ENCODE data around the gene EIF6. TPM values are rescaled to one million over a fixed set of nuclear protein-coding genes. Genes with fewer than 3 reads are reported as not detected.

The EIF6 gene
- total RNA-seq, 2 donors from 2014 or later: 127 to 132 TPM

DNA sequence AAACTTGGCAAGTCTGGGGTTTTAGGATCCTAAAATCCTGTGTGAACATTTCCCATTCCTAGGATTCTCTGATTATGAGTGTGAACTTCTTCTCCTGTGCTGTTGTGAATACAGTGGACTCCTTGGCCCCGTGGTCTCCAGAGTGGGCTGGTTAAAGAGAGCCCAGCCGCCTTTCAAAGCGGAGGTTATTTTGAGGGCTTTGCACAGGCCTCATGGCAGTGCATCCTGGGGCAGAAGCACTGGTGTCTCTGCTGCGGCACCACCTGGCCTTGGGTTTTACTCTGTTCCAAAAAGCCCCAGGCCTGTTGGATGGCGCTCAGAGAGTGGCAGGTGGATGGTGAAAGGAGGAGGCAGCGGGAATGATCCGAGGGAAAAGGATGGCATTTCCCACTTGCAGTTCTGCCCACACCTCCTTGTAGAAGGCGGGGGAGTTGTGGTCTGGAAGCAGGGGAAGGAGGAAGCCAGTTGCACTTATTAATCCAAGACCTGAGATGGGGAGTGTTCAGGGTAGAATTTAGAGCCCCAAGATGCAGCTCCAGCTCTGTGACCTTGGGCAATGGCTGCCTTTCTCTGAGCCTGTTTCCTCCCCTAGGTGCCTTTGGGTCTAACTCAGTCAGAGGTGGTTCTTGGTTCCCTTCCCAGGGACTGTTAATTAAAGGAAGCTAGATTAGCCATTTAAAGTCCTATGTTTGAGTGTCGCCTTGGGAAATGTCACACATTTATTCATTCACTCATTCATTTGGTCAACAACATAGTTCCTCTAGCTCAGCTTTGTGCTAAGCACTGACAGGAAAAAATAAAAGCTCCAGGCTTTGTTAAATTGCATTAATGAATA is 35.7 kb downstream of the EIF6 start:
- Mint-ChIP-seq H3K4me1 (peaks cover 23% of the 10 kb centered on the region), H3K4me3 (no peak overlapping the region), H3K27me3 (ENCODE audit: insufficient read depth) (no peaks in the 10 kb centered on the region), H3K9me3 (peaks cover 42% of the 10 kb centered on the region), H3K27ac (peak overlapping the region; percentile 6), H3K36me3 (ENCODE audit: low read depth) (no peaks in the 10 kb centered on the region)
- TF ChIP-seq, protein P1, sequence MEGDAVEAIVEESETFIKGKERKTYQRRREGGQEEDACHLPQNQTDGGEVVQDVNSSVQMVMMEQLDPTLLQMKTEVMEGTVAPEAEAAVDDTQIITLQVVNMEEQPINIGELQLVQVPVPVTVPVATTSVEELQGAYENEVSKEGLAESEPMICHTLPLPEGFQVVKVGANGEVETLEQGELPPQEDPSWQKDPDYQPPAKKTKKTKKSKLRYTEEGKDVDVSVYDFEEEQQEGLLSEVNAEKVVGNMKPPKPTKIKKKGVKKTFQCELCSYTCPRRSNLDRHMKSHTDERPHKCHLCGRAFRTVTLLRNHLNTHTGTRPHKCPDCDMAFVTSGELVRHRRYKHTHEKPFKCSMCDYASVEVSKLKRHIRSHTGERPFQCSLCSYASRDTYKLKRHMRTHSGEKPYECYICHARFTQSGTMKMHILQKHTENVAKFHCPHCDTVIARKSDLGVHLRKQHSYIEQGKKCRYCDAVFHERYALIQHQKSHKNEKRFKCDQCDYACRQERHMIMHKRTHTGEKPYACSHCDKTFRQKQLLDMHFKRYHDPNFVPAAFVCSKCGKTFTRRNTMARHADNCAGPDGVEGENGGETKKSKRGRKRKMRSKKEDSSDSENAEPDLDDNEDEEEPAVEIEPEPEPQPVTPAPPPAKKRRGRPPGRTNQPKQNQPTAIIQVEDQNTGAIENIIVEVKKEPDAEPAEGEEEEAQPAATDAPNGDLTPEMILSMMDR (conservative IDR thresholded peaks at IDR 0.05): no peak
- Histone ChIP-seq H3K4me1 (ENCODE audit: control insufficient read depth, insufficient read depth, low read length) (no peaks in the 10 kb centered on the region), H3K27ac (ENCODE audit: low read depth, low read length) (no peak overlapping the region), H3K9me3 (ENCODE audit: control insufficient read depth, low read length) (no peaks in the 10 kb centered on the region), H3K9ac (ENCODE audit: extremely low read depth, low read length, poor library complexity, severe bottlenecking) (no peak overlapping the region), H3K4me3 (ENCODE audit: low read length) (no peak overlapping the region), H3K36me3 (ENCODE audit: control insufficient read depth, insufficient read depth, low read length) (no peaks in the 10 kb centered on the region), H3K27me3 (ENCODE audit: control insufficient read depth, insufficient read depth, low read length, poor library complexity, severe bottlenecking) (no peaks in the 10 kb centered on the region)
- DNase-seq: no peak
- 78 to 93% methylated on average over 4 to 9 of the region's 9 CpGs for WGBS, 2 experiments (ENCODE audit: insufficient coverage in 1 of 2, insufficient read length in 1 of 2)

DNA sequence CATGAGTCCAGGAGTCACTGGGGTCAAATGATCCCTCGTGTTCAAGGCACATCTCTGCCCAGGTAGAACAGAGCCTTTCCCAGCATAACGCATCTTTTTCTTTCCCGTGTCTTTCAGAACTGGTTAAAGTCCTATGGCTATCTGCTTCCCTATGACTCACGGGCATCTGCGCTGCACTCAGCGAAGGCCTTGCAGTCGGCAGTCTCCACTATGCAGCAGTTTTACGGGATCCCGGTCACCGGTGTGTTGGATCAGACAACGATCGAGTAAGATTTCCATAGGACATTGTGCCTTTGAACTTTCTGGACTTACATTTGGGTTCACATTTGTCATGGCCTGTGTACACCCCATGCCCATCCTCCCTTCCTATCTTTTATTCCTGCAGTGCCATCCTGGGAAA is 37.8 kb downstream of the EIF6 start:
- Histone ChIP-seq H3K36me3 (ENCODE audit: control insufficient read depth, insufficient read depth, low read length) (no peaks in the 10 kb centered on the region), H3K4me1 (ENCODE audit: control insufficient read depth, insufficient read depth, low read length) (no peaks in the 10 kb centered on the region), H3K27ac (ENCODE audit: low read depth, low read length) (no peak overlapping the region), H3K27me3 (ENCODE audit: control insufficient read depth, insufficient read depth, low read length, poor library complexity, severe bottlenecking) (no peaks in the 10 kb centered on the region), H3K9me3 (ENCODE audit: control insufficient read depth, low read length) (no peaks in the 10 kb centered on the region), H3K9ac (ENCODE audit: extremely low read depth, low read length, poor library complexity, severe bottlenecking) (no peak overlapping the region), H3K4me3 (ENCODE audit: low read length) (no peak overlapping the region)
- Mint-ChIP-seq H3K9me3 (peaks cover 49% of the 10 kb centered on the region), H3K36me3 (ENCODE audit: low read depth) (no peaks in the 10 kb centered on the region), H3K4me1 (peaks cover 12% of the 10 kb centered on the region), H3K27ac (no peak overlapping the region), H3K4me3 (no peak overlapping the region), H3K27me3 (ENCODE audit: insufficient read depth) (no peaks in the 10 kb centered on the region)
- no peak for DNase-seq
- WGBS, 2 experiments (ENCODE audit: insufficient coverage in 1 of 2, insufficient read length in 1 of 2): 90 to 93% methylated on average over 12 of the region's 12 CpGs
- TF ChIP-seq, protein P1 (conservative IDR thresholded peaks at IDR 0.05): no peak

DNA sequence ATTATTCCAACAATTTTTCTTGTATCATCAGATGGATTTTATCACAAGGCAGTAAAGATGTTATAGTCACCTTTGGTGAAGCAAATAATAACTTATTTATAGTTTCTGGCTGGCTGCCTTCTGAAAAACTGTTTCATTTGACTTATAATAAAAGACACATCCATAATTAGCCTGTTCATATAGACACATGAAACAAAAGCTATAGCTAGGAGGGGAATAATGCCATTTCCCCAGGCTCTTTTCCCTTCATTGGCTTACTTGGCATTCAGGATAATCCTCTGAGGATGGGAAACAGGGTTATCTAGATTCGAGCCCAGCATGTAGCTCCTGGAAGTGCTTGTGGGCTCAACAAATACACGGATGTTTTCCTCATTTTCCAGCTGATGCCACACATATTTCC is 40.6 kb downstream of the EIF6 start:
- H3K9me3 Mint-ChIP-seq: peaks cover 46% of the 10 kb centered on the region
- peaks cover 19% of the 10 kb centered on the region for H3K4me1 Mint-ChIP-seq
- TF ChIP-seq, protein P1 (conservative IDR thresholded peaks at IDR 0.05): no peak
- no peak overlapping the region for H3K4me3 Mint-ChIP-seq
- Histone ChIP-seq H3K9me3 (ENCODE audit: control insufficient read depth, low read length) (no peaks in the 10 kb centered on the region), H3K36me3 (ENCODE audit: control insufficient read depth, insufficient read depth, low read length) (no peaks in the 10 kb centered on the region), H3K27me3 (ENCODE audit: control insufficient read depth, insufficient read depth, low read length, poor library complexity, severe bottlenecking) (no peaks in the 10 kb centered on the region), H3K9ac (ENCODE audit: extremely low read depth, low read length, poor library complexity, severe bottlenecking) (no peak overlapping the region), H3K4me3 (ENCODE audit: low read length) (no peak overlapping the region), H3K4me1 (ENCODE audit: control insufficient read depth, insufficient read depth, low read length) (peaks cover 8% of the 10 kb centered on the region), H3K27ac (ENCODE audit: low read depth, low read length) (no peak overlapping the region)
- WGBS, 2 experiments (ENCODE audit: insufficient coverage in 1 of 2, insufficient read length in 1 of 2): 78 to 83% methylated on average over 2 of the region's 2 CpGs
- no peaks in the 10 kb centered on the region for H3K36me3 Mint-ChIP-seq (ENCODE audit: low read depth)
- H3K27ac Mint-ChIP-seq: no peak overlapping the region
- DNase-seq: no peak
- no peaks in the 10 kb centered on the region for H3K27me3 Mint-ChIP-seq (ENCODE audit: insufficient read depth)
